GM12878 (cell line): ENCODE measurements around the gene IFNAR1. TPM values are rescaled to one million over a fixed set of nuclear protein-coding genes. Genes with fewer than 3 reads are reported as not detected.
A peak's percentile ranks its signal among the peaks of the same experiment; 100 is the strongest.

Source experiments
- DPF2 ChIP-seq: fragments of 450-650 bp; IDR thresholded peaks from 2 replicates; pipeline ENCODE4 v1.6.1; 2017; ENCODE audit warnings: mild to moderate bottlenecking
- EED ChIP-seq: sonication (generic); IDR thresholded peaks from 2 replicates; pipeline ENCODE4 v1.6.1; 2016; ENCODE audit warnings: antibody characterized with exemption, low read depth
- FOS ChIP-seq: IDR thresholded peaks from 3 replicates; pipeline ENCODE4 v1.6.1; 2011; ENCODE audit warnings: borderline replicate concordance; ENCODE audit not compliant: insufficient read length; ENCODE audit errors: extremely low read depth
- GATAD2B ChIP-seq: fragments of 450-650 bp; conservative IDR thresholded peaks from 2 replicates; pipeline ENCODE4 v1.6.1; 2017; ENCODE audit warnings: low read depth, mild to moderate bottlenecking, moderate library complexity
- MXI1 ChIP-seq: fragments of 150-350 bp; IDR thresholded peaks from 2 replicates; pipeline ENCODE4 v1.6.1; 2011; ENCODE audit warnings: low read depth, mild to moderate bottlenecking, inconsistent platforms, low read length, improper control_type of control experiment
- MYB ChIP-seq: fragments of 150-350 bp; IDR thresholded peaks from 2 replicates; pipeline ENCODE4 v1.6.1; 2014; ENCODE audit warnings: mild to moderate bottlenecking, low read depth, low read length, borderline replicate concordance
- NRF1 ChIP-seq: conservative IDR thresholded peaks from 2 replicates; pipeline ENCODE4 v1.6.1; 2011; ENCODE audit warnings: mild to moderate bottlenecking, low read depth, low read length, improper control_type of control experiment
- POLR2A ChIP-seq: IDR thresholded peaks from 2 replicates; pipeline ENCODE4 v1.6.1; 2011; ENCODE audit warnings: low read depth, mild to moderate bottlenecking, low read length
- SREBF2 ChIP-seq: IDR thresholded peaks from 2 replicates; pipeline ENCODE4 v1.6.1; 2012; ENCODE audit warnings: mild to moderate bottlenecking, low read length
- STAT1 ChIP-seq: fragments of 450-650 bp; conservative IDR thresholded peaks from 2 replicates; pipeline ENCODE4 v1.6.1; 2014; ENCODE audit warnings: antibody characterized with exemption, mild to moderate bottlenecking
- STAT3 ChIP-seq: IDR thresholded peaks from 2 replicates; pipeline ENCODE4 v1.6.1; 2011; ENCODE audit warnings: low read depth, low read length, improper control_type of control experiment
- SUPT20H ChIP-seq: IDR thresholded peaks from 2 replicates; pipeline ENCODE4 v1.6.1; 2011; ENCODE audit warnings: low read depth, mild to moderate bottlenecking, low read length, moderate library complexity, borderline replicate concordance; ENCODE audit not compliant: control insufficient read depth
- SUZ12 ChIP-seq: fragments of 200-600 bp; sonication (generic); IDR thresholded peaks from one replicate; pipeline ENCODE4 v1.6.1; 2018; ENCODE audit warnings: antibody characterized with exemption, mild to moderate bottlenecking; ENCODE audit not compliant: unreplicated experiment
- ZBTB40 ChIP-seq: fragments of 450-650 bp; IDR thresholded peaks from 2 replicates; pipeline ENCODE4 v1.6.1; 2016; ENCODE audit warnings: mild to moderate bottlenecking, moderate library complexity, borderline replicate concordance
- ZNF274 ChIP-seq: IDR thresholded peaks from one replicate; pipeline ENCODE4 v1.8.0; 2011; ENCODE audit not compliant: insufficient read length, insufficient read depth
- ZNF687 ChIP-seq: fragments of 450-650 bp; IDR thresholded peaks from 2 replicates; pipeline ENCODE4 v1.6.1; 2017; ENCODE audit warnings: mild to moderate bottlenecking, moderate library complexity
- ZZZ3 ChIP-seq: IDR thresholded peaks from 2 replicates; pipeline ENCODE4 v1.6.1; 2011; ENCODE audit warnings: low read depth; ENCODE audit not compliant: control insufficient read depth, insufficient read length
- polyA plus RNA-seq, 11 experiments: library from polyadenylated mRNA; depleted of rRNA in 4 of 11; unstranded in 6 of 11; stranded (reverse) in 5 of 11; fragments of >200 nt; fragmentation: Nextera tagmentation in 4 of 11; fragmentation: Illumina TruSeq in 1 of 11; extraction: Ambion mirVana in 4 of 11; extraction: Trizol in 1 of 11; gene quantifications; 1 replicate in 1 of 11; 2 replicates in 10 of 11; pipeline versions ENCODE4 v1.2.1 to v1.2.3, GENCODE V29; 2011 to 2016; ENCODE audit warnings: inconsistent platforms in 2 of 11, missing spikeins in 2 of 11, low read depth in 1 of 11
- total RNA-seq, 4 experiments: library from RNA; depleted of rRNA in 3 of 4; stranded (reverse); fragments of >200 nt in 3 of 4; fragmentation: Illumina TruSeq in 1 of 4; extraction: Trizol in 1 of 4; gene quantifications; 2 replicates each; pipeline versions ENCODE4 v1.2.1 to v1.2.3, GENCODE V29; 2013 to 2021
- TF ChIP-seq, protein P1 (sequence below): fragments of 450-650 bp; IDR thresholded peaks from 2 replicates; pipeline ENCODE4 v1.6.1; 2017; ENCODE audit warnings: mild to moderate bottlenecking, moderate library complexity

Gene IFNAR1
- total and polyA plus RNA-seq, 10 of the 15 experiments (the other 5 are each of a cell fraction or from before 2014, with no cell fraction given): 12.0 to 62.4 (median 24.6) TPM

DNA sequence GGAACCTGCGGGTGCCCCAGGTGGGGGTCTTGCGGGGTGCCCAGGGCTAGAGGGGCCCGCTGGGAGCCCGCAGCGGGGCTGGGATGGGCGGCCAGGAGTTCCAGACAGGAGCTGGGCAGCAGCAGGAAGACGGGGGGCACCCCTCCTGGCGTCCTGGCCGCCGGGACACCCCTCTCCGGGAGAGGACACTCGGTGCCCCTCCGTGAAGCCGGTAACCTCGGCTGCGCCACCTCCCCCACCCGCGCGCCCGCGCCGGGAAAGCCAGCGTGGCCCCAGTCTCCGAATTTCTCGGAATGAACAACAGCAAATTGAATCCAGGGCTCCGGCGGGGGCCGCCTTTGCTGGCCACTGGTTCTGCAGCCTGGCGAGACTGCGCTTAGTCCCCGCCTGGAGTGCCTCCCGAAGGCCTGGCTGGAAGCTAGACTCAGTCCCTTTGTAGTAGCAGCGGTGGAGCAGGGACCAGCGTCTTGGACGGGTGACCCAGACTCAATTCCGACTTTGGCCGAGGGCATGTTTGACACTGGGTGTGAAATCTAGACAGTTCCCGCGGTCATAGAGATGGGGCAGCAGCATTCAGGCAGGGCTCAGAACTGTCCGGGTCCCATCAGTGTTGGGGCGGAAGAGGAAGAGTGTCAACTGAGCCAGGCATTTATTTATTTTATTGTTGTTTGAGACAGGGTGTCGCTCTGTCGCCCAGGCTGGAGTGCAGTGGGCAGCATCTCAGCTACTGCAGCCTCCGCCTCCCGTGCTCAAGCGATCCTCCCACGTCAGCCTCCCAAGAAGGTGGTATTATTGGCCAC lies 79.2 kb downstream of the IFNAR1 start (continued):
- no peak for TF ChIP-seq ZNF687
- no peak for TF ChIP-seq FOS
- no peak for TF ChIP-seq ZZZ3
- TF ChIP-seq SUPT20H: no peak
- TF ChIP-seq STAT1: no peak
- no peak for TF ChIP-seq EED
- no peak for TF ChIP-seq MXI1
- peak; percentile 39; the same call in 1 of the 2 replicates for TF ChIP-seq GATAD2B
- TF ChIP-seq POLR2A: peak; percentile 77
- no peak for TF ChIP-seq SREBF2
- TF ChIP-seq ZNF274: no peak
- no peak for TF ChIP-seq MYB
- TF ChIP-seq, protein P1, sequence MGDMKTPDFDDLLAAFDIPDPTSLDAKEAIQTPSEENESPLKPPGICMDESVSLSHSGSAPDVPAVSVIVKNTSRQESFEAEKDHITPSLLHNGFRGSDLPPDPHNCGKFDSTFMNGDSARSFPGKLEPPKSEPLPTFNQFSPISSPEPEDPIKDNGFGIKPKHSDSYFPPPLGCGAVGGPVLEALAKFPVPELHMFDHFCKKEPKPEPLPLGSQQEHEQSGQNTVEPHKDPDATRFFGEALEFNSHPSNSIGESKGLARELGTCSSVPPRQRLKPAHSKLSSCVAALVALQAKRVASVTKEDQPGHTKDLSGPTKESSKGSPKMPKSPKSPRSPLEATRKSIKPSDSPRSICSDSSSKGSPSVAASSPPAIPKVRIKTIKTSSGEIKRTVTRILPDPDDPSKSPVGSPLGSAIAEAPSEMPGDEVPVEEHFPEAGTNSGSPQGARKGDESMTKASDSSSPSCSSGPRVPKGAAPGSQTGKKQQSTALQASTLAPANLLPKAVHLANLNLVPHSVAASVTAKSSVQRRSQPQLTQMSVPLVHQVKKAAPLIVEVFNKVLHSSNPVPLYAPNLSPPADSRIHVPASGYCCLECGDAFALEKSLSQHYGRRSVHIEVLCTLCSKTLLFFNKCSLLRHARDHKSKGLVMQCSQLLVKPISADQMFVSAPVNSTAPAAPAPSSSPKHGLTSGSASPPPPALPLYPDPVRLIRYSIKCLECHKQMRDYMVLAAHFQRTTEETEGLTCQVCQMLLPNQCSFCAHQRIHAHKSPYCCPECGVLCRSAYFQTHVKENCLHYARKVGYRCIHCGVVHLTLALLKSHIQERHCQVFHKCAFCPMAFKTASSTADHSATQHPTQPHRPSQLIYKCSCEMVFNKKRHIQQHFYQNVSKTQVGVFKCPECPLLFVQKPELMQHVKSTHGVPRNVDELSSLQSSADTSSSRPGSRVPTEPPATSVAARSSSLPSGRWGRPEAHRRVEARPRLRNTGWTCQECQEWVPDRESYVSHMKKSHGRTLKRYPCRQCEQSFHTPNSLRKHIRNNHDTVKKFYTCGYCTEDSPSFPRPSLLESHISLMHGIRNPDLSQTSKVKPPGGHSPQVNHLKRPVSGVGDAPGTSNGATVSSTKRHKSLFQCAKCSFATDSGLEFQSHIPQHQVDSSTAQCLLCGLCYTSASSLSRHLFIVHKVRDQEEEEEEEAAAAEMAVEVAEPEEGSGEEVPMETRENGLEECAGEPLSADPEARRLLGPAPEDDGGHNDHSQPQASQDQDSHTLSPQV: no peak
- no peak for TF ChIP-seq NRF1
- TF ChIP-seq SUZ12: no peak
- TF ChIP-seq DPF2: no peak; the same call in 1 of the 2 replicates
- TF ChIP-seq STAT3: no peak
- TF ChIP-seq ZBTB40: peak; percentile 13; the same call in 1 of the 2 replicates
